PC-9 (cell line): ENCODE measurements around the gene KCNH2. TPM values are rescaled to one million over a fixed set of nuclear protein-coding genes. Genes with fewer than 3 reads are reported as not detected.

Experiments used
- BruUV-seq: library from RNA; stranded (reverse); fragments of 400-500 nt; replicated peaks from 2 replicates; lab custom pipeline; 2021; lab: Mats Ljungman, UMichigan
- CTCF ChIA-PET: fragments of 300-600 bp; sonication (Branson Sonifier 250); formaldehyde crosslinking; loops from one replicate; lab custom pipeline; 2022; ENCODE audit warnings: antibody characterized with exemption; lab: Charles Lee
- POLR2A ChIA-PET: fragments of 300-600 bp; sonication (Branson Sonifier 250); formaldehyde crosslinking; loops from one replicate; lab custom pipeline; 2022; ENCODE audit warnings: antibody characterized with exemption; ENCODE audit not compliant: unreplicated experiment; lab: Charles Lee
- DNase-seq, 2 experiments: peaks; one replicate each; pipeline versions ENCODE4 v3.0.0 to v3.0.0-alpha.2; 2015 to 2022; ENCODE audit warnings: mixed read lengths in 1 of 2
- H2AFZ ChIP-seq: fragments of 200-600 bp; sonication (generic); 2 replicates; pipeline ENCODE4 v1.8.1; 2017; ENCODE audit warnings: antibody characterized with exemption
- H3F3A ChIP-seq: fragments of 200-600 bp; sonication (generic); 2 replicates; pipeline ENCODE4 v1.8.1; 2017; ENCODE audit warnings: antibody characterized with exemption, mild to moderate bottlenecking, low read depth; ENCODE audit not compliant: insufficient read depth
- H3K27ac ChIP-seq: fragments of 200-600 bp; sonication (generic); 2 replicates; pipeline ENCODE4 v1.6.1; 2016; ENCODE audit warnings: mixed run types
- H3K27me3 ChIP-seq: fragments of 200-600 bp; sonication (generic); 2 replicates; pipeline ENCODE4 v1.6.1; 2016; ENCODE audit warnings: low read depth, mixed run types; ENCODE audit not compliant: insufficient read depth
- H3K36me3 ChIP-seq: fragments of 200-600 bp; sonication (generic); 2 replicates; pipeline ENCODE4 v1.6.1; 2016; ENCODE audit warnings: low read depth, mixed run types
- H3K4me1 ChIP-seq: fragments of 200-600 bp; sonication (generic); replicated peaks from 2 replicates; pipeline ENCODE4 v1.6.1; 2016; ENCODE audit warnings: mixed run types; ENCODE audit not compliant: insufficient read depth
- H3K4me2 ChIP-seq: fragments of 200-600 bp; sonication (generic); 2 replicates; pipeline ENCODE4 v1.6.1; 2017; ENCODE audit warnings: mixed run types
- H3K4me3 ChIP-seq: fragments of 200-600 bp; sonication (generic); 2 replicates; pipeline ENCODE4 v1.6.1; 2016; ENCODE audit warnings: mixed run types
- H3K79me2 ChIP-seq: fragments of 200-600 bp; sonication (generic); 2 replicates; pipeline ENCODE4 v1.6.1; 2017; ENCODE audit warnings: low read depth, mixed run types
- H3K9me2 ChIP-seq: fragments of 200-600 bp; sonication (generic); 2 replicates; pipeline ENCODE4 v1.8.1; 2017; ENCODE audit warnings: mild to moderate bottlenecking; ENCODE audit not compliant: insufficient read depth
- H3K9me3 ChIP-seq: fragments of 200-600 bp; sonication (generic); 2 replicates; pipeline ENCODE4 v1.8.1; 2016; ENCODE audit warnings: low read depth; ENCODE audit not compliant: insufficient read depth
- H4K20me1 ChIP-seq: fragments of 200-600 bp; sonication (generic); 2 replicates; pipeline ENCODE4 v1.8.1; 2017; ENCODE audit not compliant: insufficient read depth
- CTCF ChIP-seq: fragments of 200-600 bp; sonication (generic); conservative IDR thresholded peaks from 2 replicates; pipeline ENCODE4 v1.6.1; 2017; ENCODE audit warnings: mixed run types, antibody characterized with exemption, mild to moderate bottlenecking, moderate library complexity
- EZH2 ChIP-seq: fragments of 200-600 bp; sonication (generic); IDR thresholded peaks from 2 replicates; pipeline ENCODE4 v1.8.0; 2017; ENCODE audit warnings: antibody characterized with exemption, low read depth
- intact Hi-C: fragments of 100-400 bp; cut with micrococcal nuclease; formaldehyde crosslinking; loops from one replicate; pipeline ENCODE4 v1.10.0; 2022; ENCODE audit not compliant: unreplicated experiment
- total RNA-seq: library from RNA; stranded (reverse); gene quantifications from 2 replicates; pipeline ENCODE4 v1.2.3, GENCODE V29; 2021

Gene KCNH2
- total RNA-seq, 1 experiment from 2014 or later = 1.5 TPM

- Histone ChIP-seq H3K4me1 (peaks cover 26% of the 10 kb centered on the region), H3K36me3 (no peaks in the 10 kb centered on the region), H4K20me1 (no peaks in the 10 kb centered on the region), H3K27me3 (no peaks in the 10 kb centered on the region), H3F3A (peaks cover 8% of the 10 kb centered on the region), H3K79me2 (no peaks in the 10 kb centered on the region), H2AFZ (no peak overlapping the region), H3K4me2 (no peak overlapping the region), H3K4me3 (no peak overlapping the region), H3K9me3 (no peaks in the 10 kb centered on the region), H3K27ac (no peak overlapping the region), H3K9me2 (no peaks in the 10 kb centered on the region)
- ChIA-PET POLR2A (no interaction called here), CTCF (interaction anchor here (0.5 to 1.0 kb wide), 3 partner anchors 45 to 102 kb away, joined by 3 to 11 read pairs (median 4); no protein-coding TSS in a partner anchor)
- DNase-seq = peak in 1 of 2 experiments; percentile 27
- no TSS peak for BruUV-seq
- intact Hi-C loops = no loop called here
- TF ChIP-seq CTCF = no peak
- no peak for TF ChIP-seq EZH2
Observed at GRCh38 chr7:151010307-151011096, 32.4 kb upstream of the KCNH2 start.

GRCh38 chr7:151010037-151010306, 31.9 kb upstream of the KCNH2 start:
- Histone ChIP-seq H3F3A (peaks cover 4% of the 10 kb centered on the region), H3K4me3 (no peak overlapping the region), H3K36me3 (no peaks in the 10 kb centered on the region), H3K9me3 (no peaks in the 10 kb centered on the region), H4K20me1 (no peaks in the 10 kb centered on the region), H3K27me3 (no peaks in the 10 kb centered on the region), H3K9me2 (no peaks in the 10 kb centered on the region), H3K79me2 (no peaks in the 10 kb centered on the region), H2AFZ (no peak overlapping the region), H3K27ac (no peak overlapping the region), H3K4me2 (no peak overlapping the region), H3K4me1 (peaks cover 26% of the 10 kb centered on the region)
- no TSS peak for BruUV-seq
- DNase-seq = no peak
- ChIA-PET POLR2A (interaction anchor here (0.6 kb wide), 1 partner anchor 18 kb away, joined by 21 read pairs; the partner anchor contains the start of gene ABCB8), CTCF (interaction anchor here (0.6 to 1.0 kb wide), 3 partner anchors 14 to 45 kb away, joined by 3 to 7 read pairs (median 4); partner anchors contain the start of gene ATG9B)
- TF ChIP-seq CTCF (no peak), EZH2 (no peak)
- intact Hi-C loops = no loop called here

DNA sequence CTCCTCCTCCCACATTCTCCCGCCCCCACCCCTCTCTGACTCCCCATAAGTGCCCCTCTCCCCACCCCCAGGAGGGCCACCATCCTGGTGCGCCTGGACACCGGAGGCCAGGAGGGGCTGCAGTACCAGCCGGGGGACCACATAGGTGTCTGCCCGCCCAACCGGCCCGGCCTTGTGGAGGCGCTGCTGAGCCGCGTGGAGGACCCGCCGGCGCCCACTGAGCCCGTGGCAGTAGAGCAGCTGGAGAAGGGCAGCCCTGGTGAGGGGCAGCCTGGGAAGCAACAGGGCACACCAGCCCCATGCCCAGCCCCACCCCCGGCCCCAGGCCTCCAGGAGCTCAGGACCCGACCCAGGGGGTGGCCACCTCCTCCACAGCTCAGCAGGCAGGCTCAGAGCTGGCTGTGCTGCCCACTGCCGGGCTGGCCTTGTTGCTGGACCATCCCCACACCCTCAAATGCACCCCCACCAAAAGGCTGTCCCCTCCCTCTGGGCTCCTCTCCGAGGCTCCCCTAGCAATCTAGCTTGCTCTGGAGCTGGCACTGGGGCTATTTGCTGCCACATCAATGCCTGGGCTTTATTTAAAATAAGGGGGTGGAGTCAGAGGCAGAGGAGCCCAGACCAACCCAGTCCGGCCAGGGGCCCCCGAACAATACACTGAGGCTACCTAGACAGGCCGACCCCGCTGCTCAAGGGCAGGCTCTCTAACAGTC, 31.4 kb upstream of the KCNH2 start:
- Histone ChIP-seq H3K27me3 (no peaks in the 10 kb centered on the region), H3K4me2 (no peak overlapping the region), H3K79me2 (no peaks in the 10 kb centered on the region), H3F3A (peaks cover 4% of the 10 kb centered on the region; the same call in 1 of the 2 replicates), H3K4me1 (peaks cover 26% of the 10 kb centered on the region), H3K9me2 (no peaks in the 10 kb centered on the region), H2AFZ (no peak overlapping the region), H3K27ac (no peak overlapping the region), H3K9me3 (no peaks in the 10 kb centered on the region), H3K36me3 (no peaks in the 10 kb centered on the region), H3K4me3 (no peak overlapping the region), H4K20me1 (no peaks in the 10 kb centered on the region)
- CTCF ChIA-PET = interaction anchor here (0.6 to 1.0 kb wide), 3 partner anchors 15 to 44 kb away, joined by 3 to 7 read pairs (median 4); partner anchors contain the start of gene ATG9B
- no peak for TF ChIP-seq CTCF
- no peak for TF ChIP-seq EZH2
- BruUV-seq = no TSS peak
- POLR2A ChIA-PET = interaction anchor here (0.6 kb wide), 1 partner anchor 19 kb away, joined by 21 read pairs; the partner anchor contains the start of gene ABCB8
- no peak for DNase-seq
- intact Hi-C loops = no loop called here
